Measurements from ENCODE around the gene ADGRV1. TPM values are rescaled to one million over a fixed set of nuclear protein-coding genes. Genes with fewer than 3 reads are reported as not detected.

The ADGRV1 gene
- polyA plus RNA-seq, 2 of the 4 experiments (the other 2 are of a cell fraction): 0.70 to 3.7 TPM

GRCh38 chr5:90613918-90614504 lies 55.4 kb downstream of the ADGRV1 start:
- ATAC-seq: no peak
- ChIA-PET POLR2A (no interaction called here), CTCF (interaction anchor here (0.9 kb wide), 1 partner anchor 9 kb away, joined by 3 read pairs; no protein-coding TSS in a partner anchor)
- no peaks in the 10 kb centered on the region for H3K9me3 ChIP-seq
- no peak overlapping the region for H3K27ac ChIP-seq
- WGBS (ENCODE audit: missing lambda C conversion rate): 4% methylated on average over 6 of the region's 6 CpGs
- H3K4me2 ChIP-seq: no peak overlapping the region
- no peak for FAIRE-seq
- no peak overlapping the region for H3K4me3 ChIP-seq
- no peaks in the 10 kb centered on the region for H3K4me1 ChIP-seq
- TF ChIP-seq ZSCAN20 (CRISPR knock-in tag; IDR thresholded peaks at IDR 0.05) (no peak), CHD4 (IDR thresholded peaks at IDR 0.05; ENCODE audit: borderline replicate concordance) (no peak), CBX2 (IDR thresholded peaks at IDR 0.05; ENCODE audit: borderline replicate concordance, low read depth) (no peak), FOSL2 (IDR thresholded peaks at IDR 0.05) (no peak), FOSL2 (CRISPR knock-in tag; IDR thresholded peaks at IDR 0.05) (peak; percentile 44; the same call in 1 of the 2 replicates)
- TF ChIP-seq, protein P1, sequence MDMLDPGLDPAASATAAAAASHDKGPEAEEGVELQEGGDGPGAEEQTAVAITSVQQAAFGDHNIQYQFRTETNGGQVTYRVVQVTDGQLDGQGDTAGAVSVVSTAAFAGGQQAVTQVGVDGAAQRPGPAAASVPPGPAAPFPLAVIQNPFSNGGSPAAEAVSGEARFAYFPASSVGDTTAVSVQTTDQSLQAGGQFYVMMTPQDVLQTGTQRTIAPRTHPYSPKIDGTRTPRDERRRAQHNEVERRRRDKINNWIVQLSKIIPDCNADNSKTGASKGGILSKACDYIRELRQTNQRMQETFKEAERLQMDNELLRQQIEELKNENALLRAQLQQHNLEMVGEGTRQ (IDR thresholded peaks at IDR 0.05): no peak
- no peak for DNase-seq (ENCODE audit: low read depth in 1 of 2, low spot score in 1 of 2)

- H3K4me3 ChIP-seq: no peak overlapping the region
- ATAC-seq (no peak), DNase-seq (ENCODE audit: low read depth in 1 of 2, low spot score in 1 of 2) (no peak), FAIRE-seq (no peak)
- H3K27ac ChIP-seq: no peak overlapping the region
- WGBS (ENCODE audit: missing lambda C conversion rate): 3% methylated on average over 3 of the region's 3 CpGs
- TF ChIP-seq BHLHE40 (IDR thresholded peaks at IDR 0.05; ENCODE audit: low read depth, low read length) (no peak), HES2 (IDR thresholded peaks at IDR 0.05) (no peak)
- POLR2A ChIA-PET: no interaction called here
- CTCF ChIA-PET: interaction anchor here (0.9 kb wide), 1 partner anchor 10 kb away, joined by 3 read pairs; no protein-coding TSS in a partner anchor
- H3K9me3 ChIP-seq: no peaks in the 10 kb centered on the region
- no peaks in the 10 kb centered on the region for H3K4me1 ChIP-seq
- no peak overlapping the region for H3K4me2 ChIP-seq
Measured at GRCh38 chr5:90615355-90615754, 56.8 kb downstream of the ADGRV1 start.

GRCh38 chr5:90618071-90618470 lies 59.5 kb downstream of the ADGRV1 start:
- Histone ChIP-seq H3K4me1 (no peaks in the 10 kb centered on the region), H3K4me2 (no peak overlapping the region), H3K4me3 (no peak overlapping the region), H3K9me3 (no peaks in the 10 kb centered on the region), H3K27ac (no peak overlapping the region)
- WGBS (ENCODE audit: missing lambda C conversion rate): 34% methylated on average over 5 of the region's 5 CpGs
- POLR2A ChIA-PET: no interaction called here
- FAIRE-seq (no peak), DNase-seq (ENCODE audit: low read depth in 1 of 2, low spot score in 1 of 2) (no peak), ATAC-seq (no peak)
- CTCF ChIA-PET: no interaction called here
- TF ChIP-seq MAX (IDR thresholded peaks at IDR 0.05): no peak
- TF ChIP-seq, protein P2, sequence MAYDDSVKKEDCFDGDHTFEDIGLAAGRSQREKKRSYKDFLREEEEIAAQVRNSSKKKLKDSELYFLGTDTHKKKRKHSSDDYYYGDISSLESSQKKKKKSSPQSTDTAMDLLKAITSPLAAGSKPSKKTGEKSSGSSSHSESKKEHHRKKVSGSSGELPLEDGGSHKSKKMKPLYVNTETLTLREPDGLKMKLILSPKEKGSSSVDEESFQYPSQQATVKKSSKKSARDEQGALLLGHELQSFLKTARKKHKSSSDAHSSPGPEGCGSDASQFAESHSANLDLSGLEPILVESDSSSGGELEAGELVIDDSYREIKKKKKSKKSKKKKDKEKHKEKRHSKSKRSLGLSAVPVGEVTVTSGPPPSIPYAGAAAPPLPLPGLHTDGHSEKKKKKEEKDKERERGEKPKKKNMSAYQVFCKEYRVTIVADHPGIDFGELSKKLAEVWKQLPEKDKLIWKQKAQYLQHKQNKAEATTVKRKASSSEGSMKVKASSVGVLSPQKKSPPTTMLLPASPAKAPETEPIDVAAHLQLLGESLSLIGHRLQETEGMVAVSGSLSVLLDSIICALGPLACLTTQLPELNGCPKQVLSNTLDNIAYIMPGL (CRISPR knock-in tag; IDR thresholded peaks at IDR 0.05; ENCODE audit: borderline replicate concordance): no peak
- no peak for TF ChIP-seq CEBPB (IDR thresholded peaks at IDR 0.05)
- TF ChIP-seq HOXB13 (CRISPR knock-in tag; IDR thresholded peaks at IDR 0.05; ENCODE audit: low read depth): no peak
- no peak for TF ChIP-seq HOXA7 (CRISPR knock-in tag; IDR thresholded peaks at IDR 0.05)
- TF ChIP-seq CBX2 (IDR thresholded peaks at IDR 0.05; ENCODE audit: borderline replicate concordance, low read depth): no peak
- no peak for TF ChIP-seq NFE2L2 (conservative IDR thresholded peaks at IDR 0.05; ENCODE audit: low read length)
- TF ChIP-seq HDAC2 (IDR thresholded peaks at IDR 0.05): no peak
- TF ChIP-seq EP300 (IDR thresholded peaks at IDR 0.05): no peak
- TF ChIP-seq E2F6 (IDR thresholded peaks at IDR 0.05; ENCODE audit: borderline replicate concordance, low read depth): no peak
- no peak for TF ChIP-seq TP53 (CRISPR knock-in tag; IDR thresholded peaks at IDR 0.05)
- TF ChIP-seq KDM1A (IDR thresholded peaks at IDR 0.05; ENCODE audit: low read depth): no peak
- no peak for TF ChIP-seq CHD2 (IDR thresholded peaks at IDR 0.05; ENCODE audit: low read length, partially characterized antibody)
- TF ChIP-seq, protein P3, sequence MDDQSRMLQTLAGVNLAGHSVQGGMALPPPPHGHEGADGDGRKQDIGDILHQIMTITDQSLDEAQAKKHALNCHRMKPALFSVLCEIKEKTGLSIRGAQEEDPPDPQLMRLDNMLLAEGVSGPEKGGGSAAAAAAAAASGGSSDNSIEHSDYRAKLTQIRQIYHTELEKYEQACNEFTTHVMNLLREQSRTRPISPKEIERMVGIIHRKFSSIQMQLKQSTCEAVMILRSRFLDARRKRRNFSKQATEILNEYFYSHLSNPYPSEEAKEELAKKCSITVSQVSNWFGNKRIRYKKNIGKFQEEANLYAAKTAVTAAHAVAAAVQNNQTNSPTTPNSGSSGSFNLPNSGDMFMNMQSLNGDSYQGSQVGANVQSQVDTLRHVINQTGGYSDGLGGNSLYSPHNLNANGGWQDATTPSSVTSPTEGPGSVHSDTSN (IDR thresholded peaks at IDR 0.05): no peak
- TF ChIP-seq REST (IDR thresholded peaks at IDR 0.05): no peak
- TF ChIP-seq RNF2 (IDR thresholded peaks at IDR 0.05; ENCODE audit: borderline replicate concordance, low read depth): no peak
- TF ChIP-seq MYC (IDR thresholded peaks at IDR 0.05; ENCODE audit: borderline replicate concordance, low read length): no peak
- no peak for TF ChIP-seq JUNB (IDR thresholded peaks at IDR 0.05)
- no peak for TF ChIP-seq EHMT2 (IDR thresholded peaks at IDR 0.05; ENCODE audit: low read depth)
- no peak for TF ChIP-seq RARB (CRISPR knock-in tag; IDR thresholded peaks at IDR 0.05)
